ENCODE results near the gene DAD1. TPM values are rescaled to one million over a fixed set of nuclear protein-coding genes. Genes with fewer than 3 reads are reported as not detected.

The DAD1 gene
- total and polyA plus RNA-seq, 2 of the 8 experiments (the other 6 are each of a cell fraction or from before 2014, with no cell fraction given), result 131 to 440 TPM

GRCh38 chr14:22613736-22614239, 24.8 kb upstream of the DAD1 start:
- Histone ChIP-seq H3K4ac (replicated peaks; ENCODE audit: insufficient read length, low read depth, low read length) (no peak overlapping the region), H3K18ac (ENCODE audit: extremely low read depth, low read length) (no peak overlapping the region), H3K36me3 (ENCODE audit: control insufficient read depth in 2 of 4, insufficient read depth in 4 of 4, low read length in 3 of 4) (peaks cover 5 to 20% (median 15%) of the 10 kb centered on the region in 4 experiments; a peak in 6 of 8 replicates), H3K4me1 (replicated peaks in 1 of 4; ENCODE audit: control insufficient read depth in 3 of 4, insufficient read depth in 4 of 4, low read length in 3 of 4) (peaks cover 0 to 8% (median under 1%) of the 10 kb centered on the region in 4 experiments; a peak in 3 of 7 replicates), H2AFZ (ENCODE audit: low read length) (no peak overlapping the region), H4K5ac (ENCODE audit: insufficient read length, low read depth, low read length) (no peak overlapping the region), H4K91ac (replicated peaks; ENCODE audit: insufficient read length, low read length) (no peak overlapping the region), H3K23me2 (ENCODE audit: low read depth, low read length) (no peaks in the 10 kb centered on the region), H2BK5ac (ENCODE audit: low read depth, low read length) (no peak overlapping the region), H4K20me1 (replicated peaks in 1 of 2; ENCODE audit: control insufficient read depth in 1 of 2, insufficient read depth in 2 of 2, low read length in 2 of 2) (no peaks in the 10 kb centered on the region), H3K4me3 (ENCODE audit: extremely low read depth in 1 of 4, insufficient read depth in 2 of 4, low read depth in 3 of 4, low read length in 4 of 4) (no peak overlapping the region), H3K56ac (replicated peaks; ENCODE audit: insufficient read length, low read depth, low read length) (no peak overlapping the region), H3K4me2 (ENCODE audit: insufficient read depth in 1 of 2, low read depth in 2 of 2, low read length in 2 of 2) (no peak overlapping the region; a peak in 1 of 4 replicates), H3K9ac (replicated peaks in 1 of 4; ENCODE audit: extremely low read depth in 1 of 4, low read depth in 3 of 4, low read length in 3 of 4) (no peak overlapping the region), H3K9me3 (ENCODE audit: insufficient read depth in 2 of 2, low read depth in 1 of 2, low read length in 1 of 2) (no peaks in the 10 kb centered on the region), H2BK120ac (replicated peaks; ENCODE audit: low read depth, low read length) (no peak overlapping the region), H3K79me2 (ENCODE audit: control insufficient read depth in 1 of 2, insufficient read depth in 2 of 2, low read length in 2 of 2) (no peaks in the 10 kb centered on the region), H2BK20ac (ENCODE audit: low read length) (no peak overlapping the region), H2BK15ac (ENCODE audit: low read length) (no peak overlapping the region), H2BK12ac (ENCODE audit: low read depth, low read length) (peak overlapping the region; percentile 5; the same call in 1 of the 2 replicates), H3K27me3 (replicated peaks in 1 of 4; ENCODE audit: control insufficient read depth in 3 of 4, extremely low read depth in 1 of 4, insufficient read depth in 3 of 4, low read length in 3 of 4) (no peaks in the 10 kb centered on the region), H4K8ac (ENCODE audit: extremely low read depth, insufficient read depth, low read length) (no peak overlapping the region), H3K14ac (ENCODE audit: insufficient read length) (no peak overlapping the region), H3K79me1 (ENCODE audit: low read depth, low read length) (no peaks in the 10 kb centered on the region), H2AK5ac (ENCODE audit: low read depth, low read length) (no peak overlapping the region; the same call in 1 of the 2 replicates), H3K23ac (ENCODE audit: insufficient read length) (no peak overlapping the region), H3K27ac (ENCODE audit: low read depth, low read length) (no peak overlapping the region)
- no peak for FAIRE-seq
- no peak for DNase-seq (ENCODE audit: low read depth in 1 of 2, low spot score in 2 of 2)
- CTCF ChIA-PET (ENCODE audit: partially characterized antibody), result interaction anchor here (0.8 to 1.3 kb wide), 9 partner anchors 13 to 202 kb away, joined by 3 to 5 read pairs (median 4); partner anchors contain the start of genes ABHD4 and DAD1
- WGBS, 2 experiments (ENCODE audit: extremely low coverage in 1 of 2, insufficient coverage in 1 of 2, insufficient read length in 1 of 2, insufficient replicate concordance in 2 of 2, low coverage in 1 of 2, low lambda C conversion rate in 2 of 2, missing lambda C conversion rate in 1 of 2), result 58% methylated on average over 3 of the region's 3 CpGs; no CpG with 5 or more reads in 1 of the 2 experiments
- POLR2A ChIA-PET (ENCODE audit: partially characterized antibody), result interaction anchor here (0.9 kb wide), 1 partner anchor 15 kb away, joined by 3 read pairs; no protein-coding TSS in a partner anchor
- TF ChIP-seq SIRT6 (IDR thresholded peaks at IDR 0.05; ENCODE audit: low read length), result no peak
- no peak for TF ChIP-seq CEBPB (IDR thresholded peaks at IDR 0.05; ENCODE audit: low read depth, low read length)
- TF ChIP-seq HDAC2 (IDR thresholded peaks at IDR 0.05; ENCODE audit: borderline replicate concordance in 1 of 2, low read depth in 2 of 2, low read length in 2 of 2), result no peak
- no peak for TF ChIP-seq CBX8 (IDR thresholded peaks at IDR 0.05; ENCODE audit: borderline replicate concordance, low read depth, low read length)
- TF ChIP-seq SP1 (IDR thresholded peaks at IDR 0.05; ENCODE audit: low read depth, low read length), result no peak
- no peak for TF ChIP-seq SIN3A (conservative IDR thresholded peaks at IDR 0.05 in 1 of 2, IDR thresholded peaks at IDR 0.05 in 1 of 2; ENCODE audit: low read depth in 1 of 2, low read length in 2 of 2)
- TF ChIP-seq FOSL1 (IDR thresholded peaks at IDR 0.05; ENCODE audit: insufficient read depth, low read depth, low read length), result no peak
- no peak for TF ChIP-seq ATF3 (IDR thresholded peaks at IDR 0.05; ENCODE audit: insufficient read depth, low read depth, low read length)
- no peak for TF ChIP-seq POU5F1 (IDR thresholded peaks at IDR 0.05; ENCODE audit: low read depth, low read length)
- TF ChIP-seq RXRA (IDR thresholded peaks at IDR 0.05; ENCODE audit: insufficient read depth, low read depth, low read length), result no peak
- no peak for TF ChIP-seq HDAC6 (IDR thresholded peaks at IDR 0.05; ENCODE audit: low read depth, low read length)
- no peak for TF ChIP-seq KDM5A (IDR thresholded peaks at IDR 0.05; ENCODE audit: low read length)
- no peak for TF ChIP-seq CTBP2 (IDR thresholded peaks at IDR 0.05; ENCODE audit: borderline replicate concordance, insufficient read depth, insufficient read length, low read length)
